Lung (tissue), 12 donors: Measurements from ENCODE around the gene FEM1B. TPM values are rescaled to one million over a fixed set of nuclear protein-coding genes. Genes with fewer than 3 reads are reported as not detected.

Experiments
- ATAC-seq: fragments of 200-7000 bp; cut with Tn5 transposase; one replicate; pipeline ENCODE4 v1.9.1; 2020; ENCODE audit warnings: moderate number of reproducible peaks; ENCODE audit not compliant: insufficient read depth, low FRiP score
- DNase-seq, 3 donors: peaks; one replicate each; pipeline ENCODE4 v3.0.0-alpha.2; 2013 to 2017
- H3K27ac ChIP-seq, 2 donors: one replicate each; pipeline ENCODE4 v1.5.1; 2013; ENCODE audit warnings: mild to moderate bottlenecking in 2 of 2, moderate library complexity in 2 of 2, control low read depth in 1 of 2, inconsistent platforms in 1 of 2, low read depth in 1 of 2, low read length in 1 of 2
- H3K27me3 ChIP-seq, 3 donors: one replicate each; pipeline ENCODE4 v1.5.1; 2013; ENCODE audit warnings: low read length in 2 of 3; ENCODE audit not compliant: control insufficient read depth in 3 of 3, insufficient read depth in 3 of 3
- H3K36me3 ChIP-seq, 4 donors: one replicate each; pipeline ENCODE4 v1.5.1; 2013; ENCODE audit warnings: low read length in 4 of 4, mild to moderate bottlenecking in 1 of 4, moderate library complexity in 1 of 4; ENCODE audit not compliant: control insufficient read depth in 4 of 4, insufficient read depth in 4 of 4
- H3K4me1 ChIP-seq, 5 donors: one replicate each; pipeline ENCODE4 v1.5.1; 2013; ENCODE audit warnings: low read length in 5 of 5, mild to moderate bottlenecking in 2 of 5, moderate library complexity in 1 of 5; ENCODE audit not compliant: control insufficient read depth in 5 of 5, insufficient read depth in 5 of 5
- H3K4me3 ChIP-seq: one replicate; pipeline ENCODE4 v1.5.1; 2013; ENCODE audit warnings: mild to moderate bottlenecking, control low read depth, moderate library complexity
- H3K9ac ChIP-seq, 2 donors: one replicate each; pipeline ENCODE4 v1.5.1; 2013; ENCODE audit warnings: low read length in 2 of 2, control low read depth in 1 of 2; ENCODE audit not compliant: insufficient read depth in 1 of 2
- H3K9me3 ChIP-seq, 4 donors: one replicate each; pipeline ENCODE4 v1.5.1; 2013; ENCODE audit warnings: low read length in 3 of 4, mild to moderate bottlenecking in 1 of 4, moderate library complexity in 1 of 4; ENCODE audit not compliant: control insufficient read depth in 4 of 4, insufficient read depth in 3 of 4
- WGBS, 2 donors: extraction: QIAGEN DNeasy Blood & Tissue Kit; methylation state at CpG; one replicate each; pipeline ENCODE4 v1.1.7; 2013; 5-methylcytosine and 5-hydroxymethylcytosine counted together
- polyA plus RNA-seq, 2 donors: library from polyadenylated mRNA; stranded (reverse); fragments of 200-250 nt; gene quantifications; one replicate each; pipeline ENCODE4 v1.2.1, GENCODE V29; 2013
- total RNA-seq, 2 donors: library from RNA; depleted of rRNA in 1 of 2; stranded (reverse); fragments of >200 nt in 1 of 2; gene quantifications; one replicate each; pipeline ENCODE4 v1.2.1, GENCODE V29; 2014 to 2021
- TF ChIP-seq, protein P1 (sequence below): IDR thresholded peaks from 2 replicates; pipeline ENCODE4 v1.5.1; 2012; ENCODE audit warnings: mild to moderate bottlenecking; ENCODE audit errors: control extremely low read depth, extremely low read depth
- donor health status: control.
- donor health status: control.
- donor health status: Bipolar disorder and iron deficiency.
- donor health status: healthy.
- donor health status: DM: yes; HTN: yes; CAD: no.

Gene FEM1B
- total and polyA plus RNA-seq, 4 donors: 8.1 to 57.7 (median 30.5) TPM

DNA sequence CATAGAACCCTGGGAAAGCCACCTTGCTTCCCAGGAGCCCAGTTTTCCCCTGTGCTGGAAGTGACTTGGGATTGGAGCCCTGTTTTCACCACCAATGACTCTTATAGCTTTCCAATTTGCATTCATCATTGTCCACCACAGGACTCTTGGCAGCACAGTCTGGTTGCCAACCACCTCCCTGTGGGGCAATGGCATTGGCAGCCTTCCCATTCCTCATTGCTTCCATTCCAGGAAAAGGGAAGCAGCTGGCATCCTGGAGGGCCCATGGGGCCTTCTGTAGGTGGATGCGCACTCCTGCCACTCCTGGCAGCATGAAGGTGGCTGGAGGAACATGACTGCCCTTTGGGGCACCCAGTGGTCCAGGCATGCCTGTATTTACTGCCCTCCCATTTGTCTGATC, 57.7 kb downstream of the FEM1B start:
- H3K27me3 ChIP-seq: no peaks in the 10 kb centered on the region
- DNase-seq (no peak), ATAC-seq (no peak)
- 90 to 100% methylated on average over 1 of the region's 1 CpG for WGBS, 2 donors
- no peak overlapping the region for H3K4me3 ChIP-seq
- H3K9ac ChIP-seq: no peak overlapping the region
- H3K9me3 ChIP-seq: peaks cover 0 to 3% (median 0%) of the 10 kb centered on the region in 4 donors
- no peaks in the 10 kb centered on the region for H3K36me3 ChIP-seq
- H3K27ac ChIP-seq: no peak overlapping the region
- H3K4me1 ChIP-seq: peaks cover 0 to 13% (median 3%) of the 10 kb centered on the region in 5 donors
- TF ChIP-seq, protein P1, sequence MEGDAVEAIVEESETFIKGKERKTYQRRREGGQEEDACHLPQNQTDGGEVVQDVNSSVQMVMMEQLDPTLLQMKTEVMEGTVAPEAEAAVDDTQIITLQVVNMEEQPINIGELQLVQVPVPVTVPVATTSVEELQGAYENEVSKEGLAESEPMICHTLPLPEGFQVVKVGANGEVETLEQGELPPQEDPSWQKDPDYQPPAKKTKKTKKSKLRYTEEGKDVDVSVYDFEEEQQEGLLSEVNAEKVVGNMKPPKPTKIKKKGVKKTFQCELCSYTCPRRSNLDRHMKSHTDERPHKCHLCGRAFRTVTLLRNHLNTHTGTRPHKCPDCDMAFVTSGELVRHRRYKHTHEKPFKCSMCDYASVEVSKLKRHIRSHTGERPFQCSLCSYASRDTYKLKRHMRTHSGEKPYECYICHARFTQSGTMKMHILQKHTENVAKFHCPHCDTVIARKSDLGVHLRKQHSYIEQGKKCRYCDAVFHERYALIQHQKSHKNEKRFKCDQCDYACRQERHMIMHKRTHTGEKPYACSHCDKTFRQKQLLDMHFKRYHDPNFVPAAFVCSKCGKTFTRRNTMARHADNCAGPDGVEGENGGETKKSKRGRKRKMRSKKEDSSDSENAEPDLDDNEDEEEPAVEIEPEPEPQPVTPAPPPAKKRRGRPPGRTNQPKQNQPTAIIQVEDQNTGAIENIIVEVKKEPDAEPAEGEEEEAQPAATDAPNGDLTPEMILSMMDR: no peak

DNA sequence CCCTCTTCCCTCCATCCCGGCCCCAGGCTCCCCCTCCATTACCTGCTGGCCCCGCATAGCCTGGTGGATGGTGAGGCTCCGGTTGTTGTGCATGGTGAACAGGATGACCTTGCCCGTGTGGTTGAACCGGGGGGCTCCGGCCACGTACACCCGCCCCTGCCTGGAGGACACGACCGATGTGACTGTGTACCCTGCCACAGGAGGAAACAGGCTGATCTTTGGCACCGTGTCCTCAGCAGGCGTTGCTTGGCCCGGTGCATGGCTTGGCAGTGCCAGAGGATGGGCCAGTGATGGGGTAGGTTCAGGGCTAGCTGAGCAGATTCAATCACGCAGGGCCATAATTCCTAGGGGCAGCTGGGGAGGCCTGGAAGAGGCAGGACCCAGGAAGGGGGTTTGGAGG, 58.1 kb downstream of the FEM1B start:
- TF ChIP-seq, protein P1: no peak
- no peaks in the 10 kb centered on the region for H3K36me3 ChIP-seq
- ATAC-seq: no peak
- H3K9me3 ChIP-seq: peaks cover 0 to 3% (median 0%) of the 10 kb centered on the region in 4 donors
- H3K4me3 ChIP-seq: no peak overlapping the region
- no peak overlapping the region for H3K27ac ChIP-seq
- H3K4me1 ChIP-seq: peaks cover 0 to 9% (median 0%) of the 10 kb centered on the region in 5 donors
- DNase-seq: no peak
- no peak overlapping the region for H3K9ac ChIP-seq
- 86 to 87% methylated on average over 14 of the region's 14 CpGs for WGBS, 2 donors
- H3K27me3 ChIP-seq: no peaks in the 10 kb centered on the region

DNA sequence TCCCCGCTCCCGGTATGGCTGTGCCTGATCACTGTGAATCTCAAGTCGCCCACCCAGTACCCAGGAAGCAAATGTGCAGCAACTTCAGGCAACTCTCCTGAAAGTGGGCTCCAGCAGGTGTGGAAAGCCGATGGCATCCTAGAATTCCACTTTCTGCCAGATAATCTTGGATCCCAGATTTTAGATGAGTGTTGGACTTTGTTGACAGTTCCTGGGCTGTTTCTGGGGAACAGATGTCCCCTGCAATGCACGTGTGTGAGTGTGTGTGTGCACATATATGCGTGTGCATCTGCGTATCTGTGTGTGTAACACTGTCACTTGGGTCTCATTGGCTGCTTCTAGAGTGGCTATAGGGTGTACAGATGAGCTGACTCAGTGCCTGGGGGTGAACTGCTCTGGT, 59.0 kb downstream of the FEM1B start:
- Histone ChIP-seq H3K9me3 (peaks cover 0 to 3% (median 0%) of the 10 kb centered on the region in 4 donors), H3K4me1 (peaks cover 0 to 12% (median 0%) of the 10 kb centered on the region in 5 donors), H3K36me3 (no peaks in the 10 kb centered on the region), H3K27me3 (no peaks in the 10 kb centered on the region), H3K9ac (no peak overlapping the region), H3K4me3 (no peak overlapping the region), H3K27ac (no peak overlapping the region)
- 90 to 94% methylated on average over 7 of the region's 7 CpGs for WGBS, 2 donors
- TF ChIP-seq, protein P1: no peak
- no peak for ATAC-seq
- no peak for DNase-seq

DNA sequence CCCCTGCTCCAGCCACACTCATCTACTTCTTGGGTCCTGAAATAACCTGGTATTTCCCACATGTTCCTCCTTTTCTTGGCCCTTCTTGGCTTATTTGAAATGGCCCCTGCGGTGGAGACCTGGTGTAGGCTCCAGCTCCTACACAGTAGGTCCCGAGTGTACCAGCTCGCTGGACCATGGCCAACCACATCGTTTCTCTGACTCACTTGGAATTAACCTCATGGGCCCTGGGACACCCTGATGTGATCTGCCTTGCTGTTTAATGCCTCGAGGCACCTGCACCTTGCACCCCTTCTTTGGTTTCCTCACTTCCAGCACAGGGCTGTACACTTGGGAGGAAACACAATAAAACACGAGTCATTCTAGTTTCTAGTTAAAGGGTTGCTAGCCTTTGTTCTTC, 60.3 kb downstream of the FEM1B start:
- Histone ChIP-seq H3K36me3 (no peaks in the 10 kb centered on the region), H3K9me3 (peaks cover 0 to 3% (median 0%) of the 10 kb centered on the region in 4 donors), H3K27me3 (no peaks in the 10 kb centered on the region), H3K4me1 (peaks cover 0 to 13% (median 0%) of the 10 kb centered on the region in 5 donors), H3K27ac (no peak overlapping the region), H3K9ac (no peak overlapping the region), H3K4me3 (no peak overlapping the region)
- ATAC-seq (no peak), DNase-seq (no peak)
- TF ChIP-seq, protein P1: no peak
- WGBS, 2 donors: 72 to 77% methylated on average over 6 of the region's 6 CpGs
